HCT116 (cell line): ENCODE results near the gene PI4KA. TPM values are rescaled to one million over a fixed set of nuclear protein-coding genes. Genes with fewer than 3 reads are reported as not detected.

Experiments
- ATAC-seq: fragments of 200-7000 bp; cut with Tn5 transposase; 2 replicates; pipeline ENCODE4 v1.9.1; 2020; ENCODE audit warnings: mild to moderate bottlenecking, moderate library complexity
- BruUV-seq: library from RNA; stranded (reverse); fragments of 400-500 nt; replicated peaks from 2 replicates; lab custom pipeline; 2021; lab: Mats Ljungman, UMichigan
- CTCF ChIA-PET: fragments of 300-600 bp; sonication (Branson Sonifier 250); formaldehyde crosslinking; loops from one replicate; lab custom pipeline; 2021; ENCODE audit warnings: antibody characterized with exemption; lab: Charles Lee
- POLR2A ChIA-PET: fragments of 300-600, 350-600 bp; sonication (Branson Sonifier 250); formaldehyde crosslinking; loops from one replicate; lab custom pipeline; 2021; ENCODE audit warnings: antibody characterized with exemption; lab: Charles Lee
- RAD21 ChIA-PET, 2 experiments: fragments of 300-600 bp; sonication (Branson Sonifier 250); formaldehyde crosslinking; loops; one replicate each; lab custom pipeline; 2023; ENCODE audit warnings: low total read pairs in 2 of 2; ENCODE audit not compliant: uncharacterized antibody in 2 of 2, unreplicated experiment in 2 of 2, low non-redundant PET in 1 of 2; lab: Charles Lee
- DNase-seq: peaks from one replicate; pipeline ENCODE4 v3.0.0-alpha.2; 2010; ENCODE audit warnings: low read depth, low spot score
- H2AFZ ChIP-seq: fragments of 200-600 bp; shearing (Covaris generic), sonication (generic); 2 replicates; pipeline ENCODE4 v1.6.1; 2017; ENCODE audit warnings: low read depth, mixed run types, mixed read lengths, antibody characterized with exemption, low read length; ENCODE audit not compliant: poor library complexity, severe bottlenecking
- H3K27ac ChIP-seq: 2 replicates; pipeline ENCODE4 v1.5.1; 2012; ENCODE audit warnings: low read depth, low read length
- H3K27me3 ChIP-seq: fragments of 200-600 bp; sonication (generic); 2 replicates; pipeline ENCODE4 v1.6.1; 2016; ENCODE audit warnings: mixed run types, low read length, mixed read lengths; ENCODE audit not compliant: insufficient read depth
- H3K36me3 ChIP-seq, 2 experiments: fragments of 200-500 bp in 1 of 2; fragments of 200-600 bp in 1 of 2; sonication (Bioruptor generic) in 1 of 2; sonication (generic) in 1 of 2; 2 replicates each; pipeline versions ENCODE4 v1.5.1 to v1.6.1; 2014 to 2016; ENCODE audit warnings: low read length in 2 of 2, inconsistent platforms in 1 of 2, mixed read lengths in 1 of 2, mixed run types in 1 of 2; ENCODE audit not compliant: insufficient read depth in 2 of 2, control insufficient read depth in 1 of 2
- H3K4me1 ChIP-seq, 2 experiments: fragments of 200-600 bp in 1 of 2; sonication (generic) in 1 of 2; 2 replicates each; pipeline versions ENCODE4 v1.5.1 to v1.6.1; 2012 to 2017; ENCODE audit warnings: low read length in 2 of 2, inconsistent platforms in 1 of 2, mild to moderate bottlenecking in 1 of 2, mixed read lengths in 1 of 2, mixed run types in 1 of 2, moderate library complexity in 1 of 2; ENCODE audit not compliant: insufficient read depth in 2 of 2, control insufficient read depth in 1 of 2
- H3K4me2 ChIP-seq: fragments of 200-600 bp; sonication (generic); 2 replicates; pipeline ENCODE4 v1.6.1; 2017; ENCODE audit warnings: mixed run types, low read length, mixed read lengths
- H3K4me3 ChIP-seq, 2 experiments: fragments of 200-600 bp in 1 of 2; sonication (generic) in 1 of 2; replicated peaks in 1 of 2; 2 replicates each; pipeline ENCODE4 v1.5.1; 2011 to 2016; ENCODE audit warnings: low read length in 2 of 2, control low read depth in 1 of 2, low read depth in 1 of 2, mild to moderate bottlenecking in 1 of 2, mixed read lengths in 1 of 2, mixed run types in 1 of 2
- H3K79me2 ChIP-seq: fragments of 200-600 bp; sonication (generic); 2 replicates; pipeline ENCODE4 v1.6.1; 2017; ENCODE audit warnings: mild to moderate bottlenecking, mixed run types, low read length, moderate library complexity, mixed read lengths; ENCODE audit not compliant: insufficient read depth
- H3K9ac ChIP-seq: fragments of 200-600 bp; sonication (generic); 2 replicates; pipeline ENCODE4 v1.6.1; 2016; ENCODE audit warnings: low read length, mixed read lengths
- H3K9me2 ChIP-seq: fragments of 200-600 bp; sonication (generic), shearing (Covaris generic); 2 replicates; pipeline ENCODE4 v1.6.1; 2017; ENCODE audit warnings: mixed run types, mild to moderate bottlenecking, moderate library complexity; ENCODE audit not compliant: insufficient read depth
- H3K9me3 ChIP-seq, 2 experiments: fragments of 200-500 bp in 1 of 2; fragments of 200-600 bp in 1 of 2; sonication (Bioruptor generic) in 1 of 2; sonication (generic) in 1 of 2; 2 replicates each; pipeline ENCODE4 v1.6.1; 2014 to 2017; ENCODE audit warnings: low read length in 2 of 2, mixed read lengths in 2 of 2, inconsistent platforms in 1 of 2, low read depth in 1 of 2, mild to moderate bottlenecking in 1 of 2, mixed run types in 1 of 2, moderate library complexity in 1 of 2; ENCODE audit not compliant: control insufficient read depth in 1 of 2, insufficient read depth in 1 of 2
- H4K20me1 ChIP-seq: fragments of 200-600 bp; sonication (generic), shearing (Covaris generic); 2 replicates; pipeline ENCODE4 v1.6.1; 2017; ENCODE audit warnings: mixed run types, mild to moderate bottlenecking, moderate library complexity; ENCODE audit not compliant: insufficient read depth
- ATF3 ChIP-seq: IDR thresholded peaks from 2 replicates; pipeline ENCODE4 v1.6.1; 2012
- CBX3 ChIP-seq: IDR thresholded peaks from 2 replicates; pipeline ENCODE4 v1.6.1; 2012; ENCODE audit warnings: low read depth
- CEBPB ChIP-seq: IDR thresholded peaks from 2 replicates; pipeline ENCODE4 v1.6.1; 2012; ENCODE audit warnings: low read depth
- EZH2 ChIP-seq: fragments of 200-600 bp; sonication (generic); IDR thresholded peaks from 2 replicates; pipeline ENCODE4 v1.6.1; 2017; ENCODE audit warnings: antibody characterized with exemption, mixed run types
- EZH2phosphoT487 ChIP-seq: fragments of 200-600 bp; IDR thresholded peaks from 2 replicates; pipeline ENCODE4 v1.6.1; 2018; ENCODE audit warnings: antibody characterized with exemption, borderline replicate concordance
- JUND ChIP-seq: IDR thresholded peaks from 2 replicates; pipeline ENCODE4 v1.6.1; 2012
- MAX ChIP-seq: IDR thresholded peaks from 2 replicates; pipeline ENCODE4 v1.6.1; 2012
- POLR2AphosphoS5 ChIP-seq: IDR thresholded peaks from 2 replicates; pipeline ENCODE4 v1.6.1; 2011; ENCODE audit warnings: mild to moderate bottlenecking, low read depth, low read length, moderate library complexity
- RAD21 ChIP-seq: IDR thresholded peaks from 2 replicates; pipeline ENCODE4 v1.6.1; 2012; ENCODE audit warnings: low read depth, mild to moderate bottlenecking
- SIN3A ChIP-seq: IDR thresholded peaks from 2 replicates; pipeline ENCODE4 v1.6.1; 2012; ENCODE audit warnings: low read depth
- SP1 ChIP-seq: IDR thresholded peaks from 2 replicates; pipeline ENCODE4 v1.6.1; 2012; ENCODE audit warnings: low read depth
- SRF ChIP-seq: IDR thresholded peaks from 2 replicates; pipeline ENCODE4 v1.6.1; 2012; ENCODE audit warnings: low read depth
- YY1 ChIP-seq: IDR thresholded peaks from 2 replicates; pipeline ENCODE4 v1.6.1; 2011; ENCODE audit warnings: low read length, low read depth, moderate library complexity, mild to moderate bottlenecking; ENCODE audit not compliant: insufficient replicate concordance; ENCODE audit errors: extremely low read depth
- ZBTB33 ChIP-seq: IDR thresholded peaks from 2 replicates; pipeline ENCODE4 v1.6.1; 2011; ENCODE audit warnings: mild to moderate bottlenecking, low read length, moderate library complexity; ENCODE audit not compliant: insufficient replicate concordance; ENCODE audit errors: extremely low read depth
- intact Hi-C: fragments of 100-400 bp; cut with micrococcal nuclease; formaldehyde crosslinking; loops from 2 replicates; pipeline ENCODE4 v1.10.0; 2022
- total RNA-seq: library from RNA; stranded (reverse); gene quantifications from one replicate; pipeline ENCODE4 v1.2.1, GENCODE V29; 2021; ENCODE audit not compliant: unreplicated experiment
- TF ChIP-seq, protein P1 (sequence below): IDR thresholded peaks from 2 replicates; pipeline ENCODE4 v1.6.1; 2012; ENCODE audit warnings: low read depth

PI4KA gene
- total RNA-seq, 1 experiment from 2014 or later: 59.6 TPM

DNA sequence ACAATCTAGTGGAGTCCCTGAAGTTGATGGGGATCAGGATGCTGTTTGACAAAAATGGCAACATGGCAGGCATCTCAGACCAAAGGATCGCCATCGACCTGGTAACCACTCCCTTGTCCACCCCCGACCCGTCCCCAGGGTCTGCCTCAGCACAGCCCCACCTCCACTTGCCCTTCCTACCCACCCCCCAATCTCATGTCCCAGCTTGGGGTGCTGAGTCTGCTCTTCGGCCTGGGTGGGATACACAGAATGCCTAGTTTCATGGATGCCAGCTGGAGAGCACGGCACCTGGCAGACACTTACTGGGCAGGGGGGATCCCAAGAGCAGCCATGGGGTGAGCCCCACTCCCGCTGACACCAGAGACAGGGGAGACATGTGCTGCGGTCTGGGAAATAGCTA is 72.6 kb downstream of the PI4KA start:
- no peaks in the 10 kb centered on the region for H3K79me2 ChIP-seq
- ATAC-seq (no peak), DNase-seq (no peak)
- TF ChIP-seq JUND (no peak), SRF (no peak), YY1 (no peak), SP1 (no peak), RAD21 (no peak), CBX3 (no peak), ATF3 (no peak), CEBPB (no peak), EZH2 (no peak)
- H3K4me2 ChIP-seq: no peak overlapping the region
- H3K9ac ChIP-seq: no peak overlapping the region
- intact Hi-C loops: no loop called here
- no peak overlapping the region for H3K4me3 ChIP-seq
- no peaks in the 10 kb centered on the region for H3K4me1 ChIP-seq
- no peaks in the 10 kb centered on the region for H3K9me2 ChIP-seq
- no peak overlapping the region for H3K27ac ChIP-seq
- H3K36me3 ChIP-seq: peaks cover 0 to 3% of the 10 kb centered on the region in 2 experiments; a peak in 2 of 4 replicates
- H3K9me3 ChIP-seq: no peaks in the 10 kb centered on the region
- H4K20me1 ChIP-seq: no peaks in the 10 kb centered on the region
- RAD21 ChIA-PET: interaction anchor here in 1 of 2 experiments (0.6 kb wide), 1 partner anchor 1086 kb away, joined by 3 read pairs; no protein-coding TSS in a partner anchor
- POLR2A ChIA-PET: no interaction called here
- H3K27me3 ChIP-seq: no peaks in the 10 kb centered on the region
- no TSS peak for BruUV-seq
- CTCF ChIA-PET: interaction anchor here (0.7 kb wide), 1 partner anchor 215 kb away, joined by 3 read pairs; no protein-coding TSS in a partner anchor
- H2AFZ ChIP-seq: no peak overlapping the region

DNA sequence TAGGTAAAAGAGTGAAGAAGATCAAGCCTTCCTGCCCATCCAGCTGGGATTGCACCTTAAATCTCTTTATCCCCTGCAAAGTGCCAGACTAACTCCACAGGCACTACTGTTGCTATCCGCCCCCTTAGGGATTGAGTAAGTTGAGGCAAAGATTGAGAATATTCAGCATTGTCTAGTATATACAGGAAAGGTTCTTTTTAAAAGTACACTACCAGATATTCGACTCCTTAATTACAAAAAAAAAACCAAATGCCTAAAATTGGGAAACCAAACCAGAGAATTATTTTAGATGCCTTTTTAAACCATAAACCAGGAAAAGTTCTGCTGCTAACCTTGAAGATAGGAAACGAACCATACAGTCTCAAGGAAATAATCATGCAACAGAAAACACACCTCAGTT is 73.2 kb downstream of the PI4KA start:
- CTCF ChIA-PET: interaction anchor here (1.4 kb wide), 1 partner anchor 43 kb away, joined by 4 read pairs; no protein-coding TSS in a partner anchor
- BruUV-seq: no TSS peak
- intact Hi-C loops: loop anchor here (2.0 kb wide), 1 partner anchor 27 kb away; no protein-coding TSS in a partner anchor
- TF ChIP-seq JUND (no peak), MAX (no peak), ZBTB33 (no peak), POLR2AphosphoS5 (no peak), SIN3A (no peak), EZH2phosphoT487 (no peak), EZH2 (no peak)
- TF ChIP-seq, protein P1, sequence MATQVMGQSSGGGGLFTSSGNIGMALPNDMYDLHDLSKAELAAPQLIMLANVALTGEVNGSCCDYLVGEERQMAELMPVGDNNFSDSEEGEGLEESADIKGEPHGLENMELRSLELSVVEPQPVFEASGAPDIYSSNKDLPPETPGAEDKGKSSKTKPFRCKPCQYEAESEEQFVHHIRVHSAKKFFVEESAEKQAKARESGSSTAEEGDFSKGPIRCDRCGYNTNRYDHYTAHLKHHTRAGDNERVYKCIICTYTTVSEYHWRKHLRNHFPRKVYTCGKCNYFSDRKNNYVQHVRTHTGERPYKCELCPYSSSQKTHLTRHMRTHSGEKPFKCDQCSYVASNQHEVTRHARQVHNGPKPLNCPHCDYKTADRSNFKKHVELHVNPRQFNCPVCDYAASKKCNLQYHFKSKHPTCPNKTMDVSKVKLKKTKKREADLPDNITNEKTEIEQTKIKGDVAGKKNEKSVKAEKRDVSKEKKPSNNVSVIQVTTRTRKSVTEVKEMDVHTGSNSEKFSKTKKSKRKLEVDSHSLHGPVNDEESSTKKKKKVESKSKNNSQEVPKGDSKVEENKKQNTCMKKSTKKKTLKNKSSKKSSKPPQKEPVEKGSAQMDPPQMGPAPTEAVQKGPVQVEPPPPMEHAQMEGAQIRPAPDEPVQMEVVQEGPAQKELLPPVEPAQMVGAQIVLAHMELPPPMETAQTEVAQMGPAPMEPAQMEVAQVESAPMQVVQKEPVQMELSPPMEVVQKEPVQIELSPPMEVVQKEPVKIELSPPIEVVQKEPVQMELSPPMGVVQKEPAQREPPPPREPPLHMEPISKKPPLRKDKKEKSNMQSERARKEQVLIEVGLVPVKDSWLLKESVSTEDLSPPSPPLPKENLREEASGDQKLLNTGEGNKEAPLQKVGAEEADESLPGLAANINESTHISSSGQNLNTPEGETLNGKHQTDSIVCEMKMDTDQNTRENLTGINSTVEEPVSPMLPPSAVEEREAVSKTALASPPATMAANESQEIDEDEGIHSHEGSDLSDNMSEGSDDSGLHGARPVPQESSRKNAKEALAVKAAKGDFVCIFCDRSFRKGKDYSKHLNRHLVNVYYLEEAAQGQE: no peak
- TF ChIP-seq, all 23 proteins: peak for 0
- Histone ChIP-seq H3K27me3 (no peaks in the 10 kb centered on the region), H3K9me2 (no peaks in the 10 kb centered on the region), H3K27ac (no peak overlapping the region), H2AFZ (no peak overlapping the region), H3K36me3 (peaks cover 0 to 3% of the 10 kb centered on the region in 2 experiments; a peak in 2 of 4 replicates), H3K4me3 (no peak overlapping the region), H3K4me2 (no peak overlapping the region), H3K9ac (no peak overlapping the region), H3K9me3 (no peaks in the 10 kb centered on the region), H3K79me2 (no peaks in the 10 kb centered on the region), H3K4me1 (no peaks in the 10 kb centered on the region), H4K20me1 (no peaks in the 10 kb centered on the region)
- DNase-seq (no peak), ATAC-seq (no peak)
- POLR2A ChIA-PET: no interaction called here
- RAD21 ChIA-PET: no interaction called here
